Measurements from ENCODE around the gene TC2N.

The TC2N gene

DNA sequence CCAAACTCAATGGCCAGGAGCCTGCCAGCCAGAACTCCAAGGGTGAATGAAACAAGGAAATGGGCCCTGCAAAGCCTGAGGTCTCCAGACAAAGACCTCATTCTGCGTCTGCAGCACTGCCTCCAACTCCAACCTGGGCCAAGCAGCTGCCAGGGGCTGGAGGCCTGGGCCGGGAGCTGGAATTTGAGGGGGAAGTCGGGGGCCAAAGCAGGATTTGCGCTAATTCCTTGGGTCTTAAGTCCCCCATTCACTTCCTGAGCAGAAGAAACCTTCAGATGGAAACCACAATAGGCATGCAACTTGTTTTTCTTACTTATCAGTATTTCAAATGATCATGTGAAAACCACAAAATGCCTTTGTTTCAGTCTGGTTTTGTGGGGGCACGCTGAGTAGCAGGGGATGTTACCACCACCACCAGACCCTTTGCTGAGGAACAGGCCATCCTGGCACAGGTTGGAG is 23.0 kb upstream of the TC2N start (continued):
- TF ChIP-seq PPARA (CRISPR knock-in tag; IDR thresholded peaks at IDR 0.05; ENCODE audit: borderline replicate concordance) (no peak), ZNF70 (CRISPR knock-in tag; IDR thresholded peaks at IDR 0.05) (no peak), ISL1 (CRISPR knock-in tag; IDR thresholded peaks at IDR 0.05) (no peak), ZFP3 (CRISPR knock-in tag; IDR thresholded peaks at IDR 0.05) (no peak), ARNTL (CRISPR knock-in tag; IDR thresholded peaks at IDR 0.05; ENCODE audit: borderline replicate concordance, low read depth) (no peak), ZNF8 (CRISPR knock-in tag; IDR thresholded peaks at IDR 0.05) (no peak), SNAI2 (CRISPR knock-in tag; IDR thresholded peaks at IDR 0.05) (no peak)
- TF ChIP-seq, protein P1, sequence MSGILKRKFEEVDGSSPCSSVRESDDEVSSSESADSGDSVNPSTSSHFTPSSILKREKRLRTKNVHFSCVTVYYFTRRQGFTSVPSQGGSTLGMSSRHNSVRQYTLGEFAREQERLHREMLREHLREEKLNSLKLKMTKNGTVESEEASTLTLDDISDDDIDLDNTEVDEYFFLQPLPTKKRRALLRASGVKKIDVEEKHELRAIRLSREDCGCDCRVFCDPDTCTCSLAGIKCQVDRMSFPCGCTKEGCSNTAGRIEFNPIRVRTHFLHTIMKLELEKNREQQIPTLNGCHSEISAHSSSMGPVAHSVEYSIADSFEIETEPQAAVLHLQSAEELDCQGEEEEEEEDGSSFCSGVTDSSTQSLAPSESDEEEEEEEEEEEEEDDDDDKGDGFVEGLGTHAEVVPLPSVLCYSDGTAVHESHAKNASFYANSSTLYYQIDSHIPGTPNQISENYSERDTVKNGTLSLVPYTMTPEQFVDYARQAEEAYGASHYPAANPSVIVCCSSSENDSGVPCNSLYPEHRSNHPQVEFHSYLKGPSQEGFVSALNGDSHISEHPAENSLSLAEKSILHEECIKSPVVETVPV (CRISPR knock-in tag; IDR thresholded peaks at IDR 0.05): no peak

DNA sequence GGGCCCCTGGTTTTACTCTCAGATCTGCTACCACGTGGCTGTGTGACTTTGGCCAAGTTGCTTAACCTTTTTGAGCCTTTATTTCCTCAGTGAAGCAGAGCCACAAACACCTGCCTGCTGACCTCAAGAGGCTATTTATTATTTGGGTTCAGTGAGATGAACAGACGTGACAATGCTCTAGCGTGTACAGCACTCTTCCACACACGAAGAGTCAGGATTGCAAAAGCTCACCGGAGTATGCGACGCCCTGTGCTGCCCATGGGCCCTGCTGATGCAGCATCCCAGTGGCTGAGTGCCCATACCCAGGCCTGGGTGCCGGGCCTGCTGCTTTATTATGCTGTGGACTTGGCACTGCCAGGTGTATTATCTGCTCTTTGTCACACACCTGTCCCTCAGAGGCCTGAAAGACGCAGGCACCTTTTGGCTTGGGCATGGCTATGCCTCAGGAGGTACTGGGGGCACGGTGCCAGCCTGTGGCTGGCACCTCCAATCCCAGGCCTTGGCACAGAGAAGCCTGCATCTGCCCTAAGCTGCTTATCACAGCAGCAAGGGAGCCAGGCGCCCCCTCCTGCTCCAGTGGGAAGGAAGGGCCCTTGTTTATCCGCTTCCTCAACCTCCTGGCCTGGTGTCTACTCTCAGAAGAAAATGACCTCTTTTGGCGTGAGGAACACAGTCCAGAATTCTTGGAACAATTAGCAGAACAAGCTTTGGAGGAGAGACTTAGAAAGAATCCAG is 22.3 kb upstream of the TC2N start:
- no peak for ATAC-seq
- TF ChIP-seq TSHZ2 (CRISPR knock-in tag; IDR thresholded peaks at IDR 0.05) (no peak), ZFP3 (CRISPR knock-in tag; IDR thresholded peaks at IDR 0.05) (no peak), BACH2 (CRISPR knock-in tag; IDR thresholded peaks at IDR 0.05; ENCODE audit: borderline replicate concordance) (no peak), ARNTL (CRISPR knock-in tag; IDR thresholded peaks at IDR 0.05; ENCODE audit: borderline replicate concordance, low read depth) (no peak), ISL1 (CRISPR knock-in tag; IDR thresholded peaks at IDR 0.05) (no peak), CREB5 (CRISPR knock-in tag; IDR thresholded peaks at IDR 0.05; ENCODE audit: low read depth) (no peak), PPARA (CRISPR knock-in tag; IDR thresholded peaks at IDR 0.05; ENCODE audit: borderline replicate concordance) (no peak), OSR1 (CRISPR knock-in tag; IDR thresholded peaks at IDR 0.05) (no peak), ZNF8 (CRISPR knock-in tag; IDR thresholded peaks at IDR 0.05) (no peak), CSDC2 (CRISPR knock-in tag; IDR thresholded peaks at IDR 0.05) (no peak), SNAI2 (CRISPR knock-in tag; IDR thresholded peaks at IDR 0.05) (no peak), PATZ1 (CRISPR knock-in tag; IDR thresholded peaks at IDR 0.05; ENCODE audit: borderline replicate concordance) (no peak), TOX (CRISPR knock-in tag; IDR thresholded peaks at IDR 0.05; ENCODE audit: borderline replicate concordance) (no peak), RARB (CRISPR knock-in tag; IDR thresholded peaks at IDR 0.05) (no peak), ZNF70 (CRISPR knock-in tag; IDR thresholded peaks at IDR 0.05) (no peak), ZFP30 (CRISPR knock-in tag; IDR thresholded peaks at IDR 0.05) (no peak), ZC3H10 (CRISPR knock-in tag; IDR thresholded peaks at IDR 0.05) (no peak), ZNF565 (CRISPR knock-in tag; conservative IDR thresholded peaks at IDR 0.05; ENCODE audit: low read depth) (no peak)
- TF ChIP-seq, protein P2, sequence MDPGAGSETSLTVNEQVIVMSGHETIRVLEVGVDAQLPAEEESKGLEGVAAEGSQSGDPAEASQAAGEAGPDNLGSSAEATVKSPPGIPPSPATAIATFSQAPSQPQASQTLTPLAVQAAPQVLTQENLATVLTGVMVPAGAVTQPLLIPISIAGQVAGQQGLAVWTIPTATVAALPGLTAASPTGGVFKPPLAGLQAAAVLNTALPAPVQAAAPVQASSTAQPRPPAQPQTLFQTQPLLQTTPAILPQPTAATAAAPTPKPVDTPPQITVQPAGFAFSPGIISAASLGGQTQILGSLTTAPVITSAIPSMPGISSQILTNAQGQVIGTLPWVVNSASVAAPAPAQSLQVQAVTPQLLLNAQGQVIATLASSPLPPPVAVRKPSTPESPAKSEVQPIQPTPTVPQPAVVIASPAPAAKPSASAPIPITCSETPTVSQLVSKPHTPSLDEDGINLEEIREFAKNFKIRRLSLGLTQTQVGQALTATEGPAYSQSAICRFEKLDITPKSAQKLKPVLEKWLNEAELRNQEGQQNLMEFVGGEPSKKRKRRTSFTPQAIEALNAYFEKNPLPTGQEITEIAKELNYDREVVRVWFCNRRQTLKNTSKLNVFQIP (CRISPR knock-in tag; IDR thresholded peaks at IDR 0.05; ENCODE audit: borderline replicate concordance, low read depth): no peak
- TF ChIP-seq, protein P1 (CRISPR knock-in tag; IDR thresholded peaks at IDR 0.05): no peak

Data from SK-N-SH treated with all-trans-retinoic acid at 6 μM for 48 hours (cell line).